Measurements from ENCODE around the gene WDR53. TPM values are rescaled to one million over a fixed set of nuclear protein-coding genes. Genes with fewer than 3 reads are reported as not detected.
A peak's percentile ranks its signal among the peaks of the same experiment; 100 is the strongest.
"Not testable (repeated sequence)": the region's sequence is repeated elsewhere in the genome, so short reads cannot be mapped to it uniquely, and the experiment has no call there.

WDR53 gene
- total RNA-seq, 1 donor from 2014 or later = 24.8 TPM

- H3K4me3 Mint-ChIP-seq = no peak overlapping the region
- H3K27me3 Mint-ChIP-seq (ENCODE audit: insufficient read depth) = no peaks in the 10 kb centered on the region
- H3K36me3 Mint-ChIP-seq (ENCODE audit: low read depth) = peaks cover 5% of the 10 kb centered on the region
- H3K9me3 Mint-ChIP-seq = peaks cover 30% of the 10 kb centered on the region
- intact Hi-C loops (cut with micrococcal nuclease) = loop anchor here (5.0 kb wide), 1 partner anchor 207 kb away; the partner anchor contains the start of gene DYNLT2B
- peaks cover 8% of the 10 kb centered on the region for H3K4me1 Mint-ChIP-seq (ENCODE audit: low read depth)
- no peak for DNase-seq (ENCODE audit: low spot score)
- no peak overlapping the region for H3K27ac Mint-ChIP-seq
Measured at GRCh38 chr3:196524527-196524926, 43.8 kb downstream of the WDR53 start.

- Mint-ChIP-seq H3K4me3 (no peak overlapping the region), H3K27me3 (ENCODE audit: insufficient read depth) (no peaks in the 10 kb centered on the region), H3K9me3 (peaks cover 37% of the 10 kb centered on the region), H3K36me3 (ENCODE audit: low read depth) (peaks cover 5% of the 10 kb centered on the region), H3K4me1 (ENCODE audit: low read depth) (peaks cover 8% of the 10 kb centered on the region), H3K27ac (no peak overlapping the region)
- no peak for DNase-seq (ENCODE audit: low spot score)
- intact Hi-C loops (cut with micrococcal nuclease) = loop anchor here (5.0 kb wide), 1 partner anchor 207 kb away; the partner anchor contains the start of gene DYNLT2B
Measured at GRCh38 chr3:196523841-196524240, 44.5 kb downstream of the WDR53 start.

- not testable (repeated sequence) for DNase-seq (ENCODE audit: low spot score); H3K27ac Mint-ChIP-seq; H3K4me3 Mint-ChIP-seq; H3K4me1 Mint-ChIP-seq (ENCODE audit: low read depth); H3K27me3 Mint-ChIP-seq (ENCODE audit: insufficient read depth); H3K36me3 Mint-ChIP-seq (ENCODE audit: low read depth)
- peaks cover 49% of the 10 kb centered on the region for H3K9me3 Mint-ChIP-seq
- intact Hi-C loops (cut with micrococcal nuclease) = loop anchor here (5.0 kb wide), 1 partner anchor 204 kb away; the partner anchor contains the start of gene DYNLT2B
Measured at GRCh38 chr3:196521291-196521690, 47.1 kb downstream of the WDR53 start.

DNA sequence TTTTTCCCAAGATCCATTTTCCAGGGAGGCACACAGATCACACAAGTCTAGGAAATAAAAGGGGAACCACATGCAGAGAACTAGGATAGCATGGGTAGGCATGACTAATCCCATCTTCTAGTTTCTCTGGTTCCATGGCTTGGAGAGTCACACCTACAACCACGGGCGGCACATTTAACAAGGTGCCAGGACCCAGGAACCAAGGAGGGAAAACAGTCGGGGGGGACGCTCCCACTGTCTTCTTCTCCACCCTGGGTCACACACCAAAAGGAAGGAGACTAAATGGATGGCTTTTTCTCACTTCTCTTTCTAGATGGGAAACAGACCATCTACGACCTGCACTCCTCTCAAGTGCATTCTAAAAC lies 48.7 kb downstream of the WDR53 start:
- no peaks in the 10 kb centered on the region for H3K4me1 Mint-ChIP-seq (ENCODE audit: low read depth)
- intact Hi-C loops (cut with micrococcal nuclease) = loop anchor here (1.0 to 5.0 kb wide), 4 partner anchors 8 to 266 kb away; partner anchors contain the start of gene DYNLT2B
- H3K36me3 Mint-ChIP-seq (ENCODE audit: low read depth) = peaks cover 5% of the 10 kb centered on the region
- no peak for DNase-seq (ENCODE audit: low spot score)
- no peaks in the 10 kb centered on the region for H3K27me3 Mint-ChIP-seq (ENCODE audit: insufficient read depth)
- no peak overlapping the region for H3K4me3 Mint-ChIP-seq
- H3K9me3 Mint-ChIP-seq = peaks cover 58% of the 10 kb centered on the region
- no peak overlapping the region for H3K27ac Mint-ChIP-seq

DNA sequence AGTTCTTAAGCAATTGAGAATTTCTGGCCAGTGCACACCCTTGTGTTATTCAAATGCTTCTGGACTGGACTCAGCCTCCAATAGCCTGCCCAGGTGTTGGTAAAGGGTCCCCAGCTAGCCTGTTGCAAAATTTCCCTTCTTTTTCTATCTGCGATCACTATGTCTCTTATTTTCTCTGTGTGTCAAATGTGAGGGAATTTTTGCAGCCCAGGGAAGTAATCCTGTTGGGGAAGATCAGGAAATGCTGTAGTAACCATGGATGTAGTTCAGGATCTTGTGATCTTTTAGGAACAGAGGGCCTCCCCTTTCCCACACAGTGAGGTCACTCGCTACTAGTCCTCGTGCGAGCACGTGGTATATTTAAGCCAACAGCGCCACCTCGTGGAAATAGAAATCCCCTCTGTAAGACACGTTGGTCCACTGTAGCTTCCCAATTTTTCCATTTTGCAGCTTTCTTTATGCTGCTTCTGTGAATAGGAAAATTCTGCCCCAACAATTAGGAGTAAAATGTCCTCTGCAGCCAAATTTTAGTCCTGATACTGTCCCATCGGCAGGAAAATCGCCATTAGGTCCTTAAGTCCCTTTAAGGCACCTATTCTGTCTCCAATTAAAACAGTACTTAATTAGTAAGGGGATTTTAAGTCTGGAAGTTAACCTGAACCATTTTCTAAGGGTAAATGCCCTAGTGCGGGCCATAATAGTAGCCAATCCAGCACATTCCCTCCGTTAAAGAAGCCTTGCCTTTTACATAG lies 49.2 kb downstream of the WDR53 start:
- Mint-ChIP-seq H3K4me3 (no peak overlapping the region), H3K9me3 (peaks cover 61% of the 10 kb centered on the region), H3K36me3 (ENCODE audit: low read depth) (peaks cover 5% of the 10 kb centered on the region), H3K27ac (no peak overlapping the region), H3K4me1 (ENCODE audit: low read depth) (no peaks in the 10 kb centered on the region), H3K27me3 (ENCODE audit: insufficient read depth) (peaks cover 3% of the 10 kb centered on the region)
- intact Hi-C loops (cut with micrococcal nuclease) = loop anchor here (1.0 kb wide), 3 partner anchors 8 to 266 kb away; no protein-coding TSS in a partner anchor
- peak; percentile 40 for DNase-seq (ENCODE audit: low spot score)

DNA sequence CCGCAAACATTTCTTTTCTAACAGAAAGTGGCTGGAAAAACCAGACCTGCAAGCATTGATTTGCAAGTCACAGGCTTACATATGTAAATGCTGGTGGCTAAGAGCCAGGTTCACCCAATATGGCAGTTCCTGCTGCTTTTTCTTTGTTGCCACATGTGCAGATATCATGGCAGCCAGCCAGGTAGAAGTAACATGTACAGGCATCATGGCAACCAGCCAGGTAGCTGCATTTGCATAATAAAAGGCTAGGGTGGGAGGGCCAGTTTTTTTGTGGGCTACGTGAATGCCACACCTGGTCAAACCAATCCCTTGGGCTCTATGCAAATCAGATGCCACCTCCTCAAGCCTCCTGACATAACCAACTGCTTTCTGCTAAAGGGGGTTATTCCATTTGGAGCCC lies 50.4 kb downstream of the WDR53 start:
- intact Hi-C loops (cut with micrococcal nuclease) = no loop called here
- Mint-ChIP-seq H3K36me3 (ENCODE audit: low read depth) (peaks cover 7% of the 10 kb centered on the region), H3K27ac (no peak overlapping the region), H3K27me3 (ENCODE audit: insufficient read depth) (peaks cover 5% of the 10 kb centered on the region), H3K4me1 (ENCODE audit: low read depth) (no peaks in the 10 kb centered on the region), H3K9me3 (peaks cover 65% of the 10 kb centered on the region), H3K4me3 (no peak overlapping the region)
- DNase-seq (ENCODE audit: low spot score) = no peak

DNA sequence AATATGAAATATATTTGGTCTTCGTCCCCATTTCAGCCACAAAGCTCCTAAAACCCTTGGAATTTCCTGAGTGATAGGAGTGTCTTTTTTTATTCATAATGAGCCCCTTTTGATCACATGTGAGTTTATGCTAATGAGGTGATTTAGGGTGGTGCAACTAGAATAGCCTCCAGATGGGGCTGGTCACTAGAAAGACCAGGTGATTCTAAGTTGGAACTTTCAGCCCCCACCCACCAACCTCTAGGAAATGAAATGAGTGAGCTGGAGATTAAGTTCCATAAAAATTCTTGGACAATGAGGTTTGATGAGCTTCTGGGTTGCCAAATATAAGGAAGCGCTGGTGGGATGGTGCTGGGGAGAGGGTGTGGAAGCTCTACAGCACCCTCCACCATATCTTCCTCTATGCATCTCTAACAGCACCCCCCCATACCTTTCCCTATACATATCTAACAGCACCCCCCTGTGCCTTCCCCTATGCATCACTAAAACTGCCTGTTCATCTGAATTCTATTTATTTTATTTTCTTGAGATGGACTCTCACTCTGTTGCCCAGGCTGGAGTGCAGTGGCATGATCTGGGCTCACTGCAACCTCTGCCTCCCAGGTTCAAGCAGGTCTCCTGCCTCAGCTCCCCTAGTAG lies 51.1 kb downstream of the WDR53 start:
- H3K27ac Mint-ChIP-seq = no peak overlapping the region
- H3K4me1 Mint-ChIP-seq (ENCODE audit: low read depth) = peaks cover under 1% of the 10 kb centered on the region
- H3K4me3 Mint-ChIP-seq = no peak overlapping the region
- intact Hi-C loops (cut with micrococcal nuclease) = no loop called here
- DNase-seq (ENCODE audit: low spot score) = no peak
- H3K27me3 Mint-ChIP-seq (ENCODE audit: insufficient read depth) = peaks cover 5% of the 10 kb centered on the region
- peaks cover 60% of the 10 kb centered on the region for H3K9me3 Mint-ChIP-seq
- H3K36me3 Mint-ChIP-seq (ENCODE audit: low read depth) = peaks cover 7% of the 10 kb centered on the region

DNA sequence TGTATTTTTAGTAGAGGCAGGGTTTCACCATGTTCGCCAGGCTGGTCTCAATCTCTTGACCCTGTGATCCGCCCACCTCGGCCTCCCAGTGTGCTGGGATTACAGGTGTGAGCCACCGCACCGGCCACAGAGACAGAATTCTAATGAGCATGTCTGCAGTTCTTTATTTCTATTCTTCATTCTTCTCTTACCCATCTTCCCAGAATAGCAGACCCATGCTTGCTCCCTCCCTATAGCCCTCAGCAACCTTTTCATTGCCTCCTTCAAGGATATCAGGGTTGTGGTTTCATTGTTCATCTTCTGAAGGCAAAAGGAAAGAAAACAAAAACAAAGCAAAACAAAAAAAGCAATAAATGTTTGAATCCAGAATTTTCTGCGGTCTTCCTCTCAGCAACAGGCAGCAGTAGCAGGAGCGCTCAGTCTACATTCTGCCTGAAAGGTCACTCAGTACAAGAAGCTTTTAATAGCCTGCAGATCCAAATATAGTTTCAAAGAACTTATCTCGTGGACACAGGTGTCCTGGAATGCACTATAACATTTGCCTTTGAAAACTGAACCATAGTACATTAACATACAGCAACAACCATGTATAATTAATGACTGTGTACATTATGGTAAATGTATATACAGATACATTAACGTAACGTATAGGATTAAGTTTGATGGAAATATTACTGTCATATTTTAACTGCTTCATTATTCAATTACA lies 53.3 kb downstream of the WDR53 start, which contains the start of gene SMCO1:
TSS of gene SMCO1 (minus strand) at position 434 of the 709 bp plus-strand sequence. CDS start at position 297, 137 bp downstream.
- Mint-ChIP-seq H3K4me3 (no peak within 1 kb of the TSS), H3K27me3 (ENCODE audit: insufficient read depth) (peaks cover 9% of the 10 kb centered on the region), H3K27ac (no peak within 1 kb of the TSS), H3K4me1 (ENCODE audit: low read depth) (peaks cover 7% of the 10 kb centered on the region), H3K9me3 (peaks cover 41% of the 10 kb centered on the region), H3K36me3 (ENCODE audit: low read depth) (peaks cover 9% of the 10 kb centered on the region)
- DNase-seq (ENCODE audit: low spot score) = no peak
- intact Hi-C loops (cut with micrococcal nuclease) = no loop called here

- H3K36me3 Mint-ChIP-seq (ENCODE audit: low read depth) = peaks cover 9% of the 10 kb centered on the region
- no peak overlapping the region for H3K4me3 Mint-ChIP-seq
- DNase-seq (ENCODE audit: low spot score) = no peak
- peaks cover 34% of the 10 kb centered on the region for H3K9me3 Mint-ChIP-seq
- peaks cover 7% of the 10 kb centered on the region for H3K4me1 Mint-ChIP-seq (ENCODE audit: low read depth)
- intact Hi-C loops (cut with micrococcal nuclease) = no loop called here
- H3K27ac Mint-ChIP-seq = no peak overlapping the region
- H3K27me3 Mint-ChIP-seq (ENCODE audit: insufficient read depth) = peaks cover 9% of the 10 kb centered on the region
Measured at GRCh38 chr3:196514350-196514716, 54.0 kb downstream of the WDR53 start.

GRCh38 chr3:196513697-196514349 lies 54.5 kb downstream of the WDR53 start:
- intact Hi-C loops (cut with micrococcal nuclease) = no loop called here
- Mint-ChIP-seq H3K36me3 (ENCODE audit: low read depth) (peaks cover 9% of the 10 kb centered on the region), H3K4me1 (ENCODE audit: low read depth) (peaks cover 7% of the 10 kb centered on the region), H3K9me3 (peaks cover 29% of the 10 kb centered on the region), H3K27me3 (ENCODE audit: insufficient read depth) (peaks cover 9% of the 10 kb centered on the region), H3K4me3 (no peak overlapping the region), H3K27ac (no peak overlapping the region)
- DNase-seq (ENCODE audit: low spot score) = no peak

DNA sequence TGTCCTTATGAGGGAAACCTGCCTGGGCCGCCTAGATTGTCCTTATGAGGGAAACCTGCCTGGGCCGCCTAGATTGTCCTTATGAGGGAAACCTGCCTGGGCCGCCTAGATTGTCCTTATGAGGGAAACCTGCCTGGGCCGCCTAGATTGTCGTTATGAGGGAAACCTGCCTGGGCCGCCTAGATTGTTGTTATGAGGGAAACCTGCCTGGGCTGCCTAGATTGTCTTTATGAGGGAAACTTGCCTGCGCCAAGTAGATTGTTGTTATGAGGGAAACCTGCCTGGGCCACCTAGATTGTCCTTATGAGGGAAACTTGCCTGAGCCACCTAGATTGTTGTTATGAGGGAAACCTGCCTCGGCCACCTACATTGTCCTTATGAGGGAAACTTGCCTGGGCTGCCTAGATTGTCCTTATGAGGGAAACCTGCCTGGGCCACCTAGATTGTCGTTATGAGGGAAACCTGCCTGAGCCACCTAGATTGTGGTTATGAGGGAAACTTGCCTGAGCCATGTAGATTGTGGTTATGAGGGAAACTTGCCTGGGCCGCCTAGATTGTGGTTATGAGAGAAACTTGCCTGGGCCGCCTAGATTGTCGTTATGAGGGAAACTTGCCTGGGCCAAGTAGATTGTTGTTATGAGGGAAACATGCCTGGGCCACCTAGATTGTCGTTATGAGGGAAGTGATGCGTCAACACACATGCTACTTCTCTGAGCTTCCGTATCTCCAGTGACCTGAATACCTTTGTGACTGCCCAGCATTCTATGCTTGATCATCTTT lies 56.5 kb downstream of the WDR53 start:
- peaks cover 24% of the 10 kb centered on the region for H3K9me3 Mint-ChIP-seq
- DNase-seq (ENCODE audit: low spot score); H3K4me1 Mint-ChIP-seq (ENCODE audit: low read depth); H3K36me3 Mint-ChIP-seq (ENCODE audit: low read depth); H3K27me3 Mint-ChIP-seq (ENCODE audit: insufficient read depth); H3K27ac Mint-ChIP-seq; H3K4me3 Mint-ChIP-seq; intact Hi-C loops (cut with micrococcal nuclease): not testable (repeated sequence)

DNA sequence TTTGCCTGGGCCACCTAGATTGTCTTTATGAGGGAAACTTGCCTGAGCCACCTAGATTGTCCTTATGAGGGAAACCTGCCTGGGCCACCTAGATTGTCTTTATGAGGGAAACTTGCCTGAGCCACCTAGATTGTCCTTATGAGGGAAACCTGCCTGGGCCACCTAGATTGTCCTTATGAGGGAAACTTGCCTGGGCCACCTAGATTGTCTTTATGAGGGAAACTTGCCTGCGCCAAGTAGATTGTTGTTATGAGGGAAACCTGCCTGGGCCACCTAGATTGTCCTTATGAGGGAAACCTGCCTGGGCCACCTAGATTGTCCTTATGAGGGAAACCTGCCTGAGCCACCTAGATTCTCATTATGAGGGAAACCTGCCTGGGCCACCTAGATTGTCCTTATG lies 57.2 kb downstream of the WDR53 start:
- intact Hi-C loops (cut with micrococcal nuclease) = not testable (repeated sequence)

More for the DNA sequence above, 57.2 kb downstream of the WDR53 start:
- Mint-ChIP-seq H3K36me3 (ENCODE audit: low read depth) (peaks cover 12% of the 10 kb centered on the region), H3K9me3 (peaks cover 27% of the 10 kb centered on the region), H3K27me3 (ENCODE audit: insufficient read depth) (peaks cover 12% of the 10 kb centered on the region)
- H3K4me1 Mint-ChIP-seq (ENCODE audit: low read depth); H3K27ac Mint-ChIP-seq; DNase-seq (ENCODE audit: low spot score); H3K4me3 Mint-ChIP-seq: not testable (repeated sequence)

Measured in activated T-helper 1 cell treated with anti-CD3 and anti-CD28 coated beads, Interleukin-12 subunit alpha, Interleukin-12 subunit beta, Interleukin-2, Interleukin-4 antibody, amounts not matched to agents 30 ng/mL and 10 ng/mL and 1 ng/mL, durations not matched to agents 14 hours and 24 hours and 36 hours (primary cell).